ENCODE data around the gene DYSF. TPM values are rescaled to one million over a fixed set of nuclear protein-coding genes. Genes with fewer than 3 reads are reported as not detected.

Gene DYSF
- total RNA-seq, 1 donor from 2014 or later, result 4.2 TPM

- Mint-ChIP-seq H3K4me3 (no peak overlapping the region), H3K9me3 (no peaks in the 10 kb centered on the region), H3K4me1 (ENCODE audit: unreplicated experiment) (peaks cover 44% of the 10 kb centered on the region), H3K27ac (no peak overlapping the region), H3K27me3 (peaks cover 32% of the 10 kb centered on the region), H3K36me3 (no peaks in the 10 kb centered on the region)
- no peak for TF ChIP-seq CTCF (conservative IDR thresholded peaks at IDR 0.05)
- DNase-seq (ENCODE audit: extremely low spot score, unreplicated experiment), result no peak
Measured at GRCh38 chr2:71457923-71458322, 4.6 kb downstream of the DYSF start.

DNA sequence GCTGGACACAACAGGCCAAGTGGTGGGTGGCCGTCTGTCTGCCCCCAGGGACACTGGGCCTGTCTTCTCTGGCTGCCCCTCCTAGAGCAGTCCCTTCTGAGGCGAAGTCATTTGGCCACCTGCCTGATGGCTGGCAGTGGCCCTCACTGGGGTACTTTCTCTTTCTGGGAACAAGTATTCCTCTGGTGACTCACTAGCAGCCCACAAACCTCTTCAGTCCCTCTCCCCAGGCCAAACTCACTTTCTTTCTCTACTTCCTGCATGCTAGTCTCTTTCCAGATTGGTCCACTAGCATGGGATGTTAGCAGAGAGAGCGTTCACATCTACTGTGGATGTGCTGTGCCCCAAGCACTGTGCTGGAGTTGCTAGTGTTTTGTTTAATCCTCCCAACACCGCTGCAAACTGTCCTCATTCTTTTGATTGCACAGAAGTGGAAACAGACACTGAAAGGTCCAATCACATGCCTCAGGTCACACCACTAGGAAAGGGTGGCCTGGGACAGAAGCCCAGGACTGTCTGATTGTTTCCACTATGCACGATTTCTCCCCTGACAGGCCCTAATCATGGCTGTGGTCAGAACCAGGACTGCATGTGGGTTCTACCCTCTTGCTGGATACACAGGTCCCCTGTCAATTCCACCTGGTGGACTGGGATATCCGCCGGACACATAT, 5.2 kb downstream of the DYSF start:
- Mint-ChIP-seq H3K4me3 (no peak overlapping the region), H3K4me1 (ENCODE audit: unreplicated experiment) (peaks cover 40% of the 10 kb centered on the region), H3K27ac (peak overlapping the region; percentile 10), H3K27me3 (peaks cover 28% of the 10 kb centered on the region), H3K36me3 (no peaks in the 10 kb centered on the region), H3K9me3 (no peaks in the 10 kb centered on the region)
- no peak for TF ChIP-seq CTCF (conservative IDR thresholded peaks at IDR 0.05)
- DNase-seq (ENCODE audit: extremely low spot score, unreplicated experiment), result no peak

GRCh38 chr2:71459084-71459431, 5.7 kb downstream of the DYSF start:
- Mint-ChIP-seq H3K27ac (no peak overlapping the region), H3K4me1 (ENCODE audit: unreplicated experiment) (peaks cover 40% of the 10 kb centered on the region), H3K27me3 (peaks cover 28% of the 10 kb centered on the region), H3K4me3 (no peak overlapping the region), H3K9me3 (no peaks in the 10 kb centered on the region), H3K36me3 (no peaks in the 10 kb centered on the region)
- TF ChIP-seq CTCF (conservative IDR thresholded peaks at IDR 0.05), result no peak
- no peak for DNase-seq (ENCODE audit: extremely low spot score, unreplicated experiment)

DNA sequence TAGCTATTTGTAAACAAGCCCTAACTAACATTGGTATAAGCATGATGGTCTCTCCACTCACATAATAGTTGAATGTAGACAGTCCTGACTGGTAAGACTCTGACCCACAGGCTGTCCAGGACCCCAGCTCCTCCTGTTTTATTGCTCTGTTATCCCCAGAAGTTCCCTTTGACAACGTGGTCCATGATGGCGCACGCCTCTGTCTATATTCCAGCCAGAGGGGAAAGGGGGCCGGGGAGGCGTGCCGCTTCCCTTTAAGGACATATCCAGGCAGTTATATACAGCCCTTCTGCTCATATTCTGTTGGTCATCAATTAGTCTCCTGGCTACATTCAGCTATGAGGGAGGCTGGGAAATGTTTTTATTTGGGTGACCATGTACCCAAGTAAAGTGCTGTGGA, 6.7 kb downstream of the DYSF start:
- Mint-ChIP-seq H3K9me3 (no peaks in the 10 kb centered on the region), H3K27me3 (peaks cover 19% of the 10 kb centered on the region), H3K4me1 (ENCODE audit: unreplicated experiment) (peaks cover 35% of the 10 kb centered on the region), H3K4me3 (peak overlapping the region; percentile 26), H3K27ac (no peak overlapping the region), H3K36me3 (no peaks in the 10 kb centered on the region)
- DNase-seq (ENCODE audit: extremely low spot score, unreplicated experiment), result no peak
- no peak for TF ChIP-seq CTCF (conservative IDR thresholded peaks at IDR 0.05)

DNA sequence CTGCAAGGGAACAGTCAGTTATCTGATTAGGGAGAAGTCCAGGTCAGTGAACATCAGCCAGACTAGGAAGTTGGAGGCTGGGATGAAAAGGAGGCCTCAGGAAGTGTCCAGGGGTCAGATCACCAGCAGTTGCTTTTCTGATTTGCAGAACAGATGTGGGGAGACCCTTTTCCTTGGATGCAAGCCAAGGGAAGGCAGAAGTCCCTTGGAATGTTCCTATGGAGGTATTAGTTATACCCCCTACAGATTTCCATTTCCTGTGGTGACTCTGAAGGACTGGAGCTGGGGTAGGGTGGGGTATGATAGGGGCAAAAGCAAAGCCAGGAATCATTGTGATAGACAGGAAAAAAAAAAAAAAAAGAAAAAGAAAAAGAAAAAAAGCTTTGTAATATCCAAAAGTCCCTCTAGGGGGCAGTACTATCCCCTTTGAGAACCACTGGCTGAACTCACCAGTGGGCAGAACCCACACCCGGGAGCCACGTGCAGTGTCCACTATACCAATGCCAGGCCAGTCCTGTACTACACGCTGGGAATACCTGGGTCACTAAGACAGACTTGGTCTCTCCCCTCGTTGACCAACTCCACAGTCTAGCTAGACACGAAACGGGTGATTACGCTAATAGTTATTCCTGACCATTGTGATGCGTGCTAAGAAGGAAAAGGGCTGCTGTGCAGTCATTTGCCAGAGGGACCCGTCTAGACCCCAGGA, 7.4 kb downstream of the DYSF start:
- H3K27ac Mint-ChIP-seq, result no peak overlapping the region
- H3K27me3 Mint-ChIP-seq, result peaks cover 13% of the 10 kb centered on the region
- no peak for DNase-seq (ENCODE audit: extremely low spot score, unreplicated experiment)
- H3K4me3 Mint-ChIP-seq, result peak overlapping the region; percentile 26
- H3K36me3 Mint-ChIP-seq, result no peaks in the 10 kb centered on the region
- H3K9me3 Mint-ChIP-seq, result no peaks in the 10 kb centered on the region
- peak; percentile 75 for TF ChIP-seq CTCF (conservative IDR thresholded peaks at IDR 0.05)
- H3K4me1 Mint-ChIP-seq (ENCODE audit: unreplicated experiment), result peaks cover 29% of the 10 kb centered on the region

Data from type B pancreatic cell (in vitro differentiated cells).